Smooth muscle cell (in vitro differentiated cells): ENCODE measurements around the gene ZNF513. TPM values are rescaled to one million over a fixed set of nuclear protein-coding genes. Genes with fewer than 3 reads are reported as not detected.

Experiments
- DNase-seq: peaks from one replicate; lab custom pipeline; 2025; ENCODE audit not compliant: unreplicated experiment; lab: John Stamatoyannopoulos, UW
- H2AFZ ChIP-seq: fragments of 200-600 bp; sonication (generic); 2 replicates; pipeline ENCODE4 v1.6.0; 2016; ENCODE audit warnings: antibody characterized with exemption, low read depth, mild to moderate bottlenecking
- H3F3A ChIP-seq: fragments of 200-600 bp; sonication (generic); 2 replicates; pipeline ENCODE4 v1.6.0; 2017; ENCODE audit warnings: antibody characterized with exemption, low read depth
- H3K27ac ChIP-seq: fragments of 200-600 bp; sonication (generic); 2 replicates; pipeline ENCODE4 v1.5.1; 2016; ENCODE audit warnings: low read depth, mild to moderate bottlenecking
- H3K27me3 ChIP-seq: fragments of 200-600 bp; sonication (generic); 2 replicates; pipeline ENCODE4 v1.6.1; 2016; ENCODE audit warnings: low read depth, mild to moderate bottlenecking
- H3K36me3 ChIP-seq: fragments of 200-600 bp; sonication (generic); 2 replicates; pipeline ENCODE4 v1.5.1; 2016; ENCODE audit warnings: low read depth
- H3K4me1 ChIP-seq: fragments of 200-600 bp; sonication (generic); 2 replicates; pipeline ENCODE4 v1.5.1; 2016; ENCODE audit warnings: low read depth
- H3K4me2 ChIP-seq: fragments of 200-600 bp; sonication (generic); 2 replicates; pipeline ENCODE4 v1.6.0; 2016; ENCODE audit warnings: mild to moderate bottlenecking
- H3K4me3 ChIP-seq: fragments of 200-600 bp; sonication (generic); 2 replicates; pipeline ENCODE4 v1.5.1; 2016; ENCODE audit warnings: mild to moderate bottlenecking
- H3K79me2 ChIP-seq: fragments of 200-600 bp; sonication (generic); 2 replicates; pipeline ENCODE4 v1.6.0; 2016; ENCODE audit warnings: low read depth, mild to moderate bottlenecking
- H3K9ac ChIP-seq: fragments of 200-600 bp; sonication (generic); 2 replicates; pipeline ENCODE4 v1.6.0; 2016; ENCODE audit warnings: low read depth
- H3K9me3 ChIP-seq: fragments of 200-600 bp; sonication (generic); replicated peaks from 2 replicates; pipeline ENCODE4 v1.5.1; 2016; ENCODE audit warnings: low read depth
- H4K20me1 ChIP-seq: fragments of 200-600 bp; sonication (generic); 2 replicates; pipeline ENCODE4 v1.6.0; 2016; ENCODE audit warnings: low read depth
- WGBS: methylation state at CpG from one replicate; pipeline ENCODE4 v1.1.7; 2016; ENCODE audit warnings: low lambda C conversion rate; 5-methylcytosine and 5-hydroxymethylcytosine counted together
- polyA plus RNA-seq: library from polyadenylated mRNA; unstranded; fragments of >200 nt; fragmentation: Nextera tagmentation; extraction: Ambion mirVana; gene quantifications from 2 replicates; pipeline ENCODE4 v1.2.1, GENCODE V29; 2016
- total RNA-seq: library from RNA; depleted of rRNA; stranded (reverse); fragments of >200 nt; gene quantifications from 2 replicates; pipeline ENCODE4 v1.2.3, GENCODE V29; 2014
- TF ChIP-seq, protein P1 (sequence below): fragments of 200-600 bp; sonication (generic); IDR thresholded peaks from 2 replicates; pipeline ENCODE4 v1.5.1; 2017; ENCODE audit warnings: borderline replicate concordance, mild to moderate bottlenecking, antibody characterized with exemption; ENCODE audit not compliant: insufficient read depth, poor library complexity, severe bottlenecking

Gene ZNF513
- total and polyA plus RNA-seq, 2 experiments from 2014 or later = 7.6 to 21.3 TPM

DNA sequence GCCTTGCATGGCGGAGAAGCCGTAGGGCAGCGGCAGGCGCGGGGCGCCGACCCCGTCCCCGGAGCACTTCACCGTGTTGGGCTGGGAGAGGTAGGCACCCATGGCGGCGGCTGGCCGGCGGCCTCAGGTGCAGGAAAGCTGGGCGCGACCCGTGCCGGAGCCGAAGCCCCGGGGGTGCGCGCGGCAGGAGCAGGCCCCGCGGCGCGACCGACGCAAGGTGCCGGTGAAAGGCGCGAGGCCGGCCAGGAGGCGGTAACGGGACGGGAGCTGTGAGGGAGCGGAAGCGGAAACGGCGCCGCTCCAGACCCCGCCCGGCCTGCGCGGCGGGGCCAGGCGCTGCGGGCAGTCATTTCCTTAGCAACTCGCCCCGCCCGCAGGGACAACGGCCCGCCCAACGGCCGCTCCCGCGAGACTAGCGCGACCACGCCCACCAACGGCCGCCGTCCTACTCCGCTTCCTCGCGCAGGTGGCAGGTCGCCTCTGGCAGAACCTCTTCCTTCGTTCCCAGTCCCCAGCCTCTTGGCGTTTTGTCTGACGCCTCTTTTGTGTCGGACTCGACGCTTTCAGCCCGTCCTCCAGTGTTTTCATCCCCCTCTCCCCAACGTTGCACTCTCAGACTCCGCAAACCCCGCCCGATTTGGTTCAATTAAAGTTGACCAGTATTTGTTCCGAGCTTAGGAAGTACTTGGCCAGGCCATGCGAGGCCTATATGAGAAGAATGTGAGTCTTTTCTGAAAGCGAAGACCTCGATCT is 29.0 kb upstream of the ZNF513 start, which contains the start of gene PPM1G:
PPM1G (minus strand) TSS at position 271 of the 753 bp plus-strand sequence; CDS start at position 102, 169 bp downstream.
- Histone ChIP-seq H3F3A (no peaks in the 10 kb centered on the region), H3K27ac (peak within 1 kb of the TSS; percentile 68), H3K79me2 (peaks cover 46% of the 10 kb centered on the region), H3K27me3 (no peaks in the 10 kb centered on the region), H3K4me1 (peaks cover 11% of the 10 kb centered on the region), H3K4me3 (peak within 1 kb of the TSS; percentile 99), H3K9ac (peak within 1 kb of the TSS; percentile 90), H3K4me2 (peak within 1 kb of the TSS; percentile 85), H2AFZ (peak within 1 kb of the TSS; percentile 99), H3K36me3 (no peaks in the 10 kb centered on the region), H4K20me1 (peaks cover 27% of the 10 kb centered on the region), H3K9me3 (no peaks in the 10 kb centered on the region)
- DNase-seq = peak; percentile 71
- WGBS = 2% methylated on average over 81 of the region's 82 CpGs
- TF ChIP-seq, protein P1, sequence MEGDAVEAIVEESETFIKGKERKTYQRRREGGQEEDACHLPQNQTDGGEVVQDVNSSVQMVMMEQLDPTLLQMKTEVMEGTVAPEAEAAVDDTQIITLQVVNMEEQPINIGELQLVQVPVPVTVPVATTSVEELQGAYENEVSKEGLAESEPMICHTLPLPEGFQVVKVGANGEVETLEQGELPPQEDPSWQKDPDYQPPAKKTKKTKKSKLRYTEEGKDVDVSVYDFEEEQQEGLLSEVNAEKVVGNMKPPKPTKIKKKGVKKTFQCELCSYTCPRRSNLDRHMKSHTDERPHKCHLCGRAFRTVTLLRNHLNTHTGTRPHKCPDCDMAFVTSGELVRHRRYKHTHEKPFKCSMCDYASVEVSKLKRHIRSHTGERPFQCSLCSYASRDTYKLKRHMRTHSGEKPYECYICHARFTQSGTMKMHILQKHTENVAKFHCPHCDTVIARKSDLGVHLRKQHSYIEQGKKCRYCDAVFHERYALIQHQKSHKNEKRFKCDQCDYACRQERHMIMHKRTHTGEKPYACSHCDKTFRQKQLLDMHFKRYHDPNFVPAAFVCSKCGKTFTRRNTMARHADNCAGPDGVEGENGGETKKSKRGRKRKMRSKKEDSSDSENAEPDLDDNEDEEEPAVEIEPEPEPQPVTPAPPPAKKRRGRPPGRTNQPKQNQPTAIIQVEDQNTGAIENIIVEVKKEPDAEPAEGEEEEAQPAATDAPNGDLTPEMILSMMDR = no peak

DNA sequence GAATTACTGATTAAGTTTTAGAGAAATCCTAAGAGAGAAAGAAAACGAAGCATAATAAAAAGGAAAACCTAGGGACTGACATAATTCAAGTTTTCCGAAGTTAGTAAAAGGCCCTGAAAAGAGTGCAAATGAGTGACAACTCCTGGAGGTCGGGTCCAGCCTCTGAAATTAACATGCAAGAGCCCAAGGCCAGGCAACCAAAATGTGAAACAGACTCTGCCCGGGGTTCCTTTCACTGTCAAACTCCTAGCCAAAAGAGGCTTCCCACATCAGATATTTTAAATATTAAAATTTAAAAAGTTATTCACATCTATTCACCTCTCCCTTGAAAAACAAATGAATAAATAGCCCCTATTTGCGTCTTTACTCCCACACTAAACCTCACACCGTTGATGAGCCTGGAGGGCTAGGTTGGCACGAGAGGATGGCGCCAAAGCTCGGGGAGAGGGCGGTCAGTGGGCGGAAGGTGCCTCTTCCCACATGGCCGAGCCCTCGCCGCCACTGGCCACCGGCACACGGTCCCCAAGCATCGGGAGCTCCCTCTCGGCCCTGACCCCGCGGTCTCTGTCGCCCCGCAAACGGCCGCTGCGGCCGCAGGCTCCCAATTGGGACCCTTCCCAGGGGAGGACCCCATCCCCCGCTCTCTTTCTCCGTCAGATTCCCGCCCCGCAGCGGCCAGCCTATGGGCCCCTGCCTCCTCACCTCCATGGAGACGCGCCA is 28.2 kb upstream of the ZNF513 start:
- H3K4me3 ChIP-seq = peak overlapping the region; percentile 99
- WGBS = under 1% methylated on average over 24 of the region's 33 CpGs
- TF ChIP-seq, protein P1 = no peak
- DNase-seq = no peak
- peaks cover 54% of the 10 kb centered on the region for H3K79me2 ChIP-seq
- peaks cover 34% of the 10 kb centered on the region for H4K20me1 ChIP-seq
- no peaks in the 10 kb centered on the region for H3K27me3 ChIP-seq
- peak overlapping the region; percentile 90 for H3K9ac ChIP-seq
- peak overlapping the region; percentile 85 for H3K4me2 ChIP-seq
- no peaks in the 10 kb centered on the region for H3K36me3 ChIP-seq
- H2AFZ ChIP-seq = peak overlapping the region; percentile 99
- peak overlapping the region; percentile 68 for H3K27ac ChIP-seq
- H3K9me3 ChIP-seq = no peaks in the 10 kb centered on the region
- H3F3A ChIP-seq = no peaks in the 10 kb centered on the region
- H3K4me1 ChIP-seq = peaks cover 11% of the 10 kb centered on the region

DNA sequence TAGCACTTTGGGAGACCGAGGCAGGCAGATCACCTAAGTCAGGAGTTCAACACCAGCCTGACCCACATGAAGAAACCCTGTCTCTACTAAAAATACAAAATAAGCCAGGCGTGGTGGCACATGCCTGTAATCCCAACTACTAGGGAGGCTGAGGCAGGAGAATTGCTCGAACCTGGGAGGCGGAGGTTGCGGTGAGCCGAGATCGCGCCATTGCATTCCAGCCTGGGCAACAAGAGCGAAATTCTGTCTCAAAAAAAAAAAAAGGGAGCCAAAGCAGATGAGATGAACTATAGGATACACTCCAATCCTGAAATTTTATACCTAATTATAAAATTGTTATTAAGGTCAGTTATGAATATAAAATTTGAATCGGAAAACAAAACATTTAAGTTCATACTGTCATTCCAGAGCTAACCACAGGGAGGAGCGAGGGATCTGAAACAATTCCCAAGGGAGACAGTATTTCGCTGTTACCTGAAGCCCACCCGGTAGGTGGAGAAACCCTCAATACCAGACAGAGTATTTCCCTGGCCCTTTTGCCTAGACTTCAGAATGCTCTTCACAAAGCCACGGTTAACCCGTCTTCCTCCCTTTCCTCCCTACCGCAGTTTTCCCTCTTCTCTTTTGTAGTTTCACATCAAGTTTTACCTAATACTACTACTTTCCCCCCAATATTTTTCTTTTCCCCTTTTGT is 27.4 kb upstream of the ZNF513 start:
- Histone ChIP-seq H3K79me2 (peaks cover 62% of the 10 kb centered on the region), H3K9ac (peak overlapping the region; percentile 90), H4K20me1 (peaks cover 42% of the 10 kb centered on the region), H3K27ac (peak overlapping the region; percentile 68), H2AFZ (no peak overlapping the region), H3K27me3 (no peaks in the 10 kb centered on the region), H3K4me1 (peaks cover 11% of the 10 kb centered on the region), H3F3A (no peaks in the 10 kb centered on the region), H3K9me3 (no peaks in the 10 kb centered on the region), H3K36me3 (no peaks in the 10 kb centered on the region), H3K4me2 (peak overlapping the region; percentile 85), H3K4me3 (peak overlapping the region; percentile 99)
- TF ChIP-seq, protein P1 = peak; percentile 31
- 55% methylated on average over 16 of the region's 16 CpGs for WGBS
- DNase-seq = no peak
